H7 (cell line): Measurements from ENCODE around the gene GRIP2. TPM values are rescaled to one million over a fixed set of nuclear protein-coding genes. Genes with fewer than 3 reads are reported as not detected.

ENCODE experiments used
- DNase-seq: peaks from one replicate; pipeline ENCODE4 v3.0.0; 2012
- H3K27me3 ChIP-seq: 2 replicates; pipeline ENCODE4 v1.6.0; 2011; ENCODE audit warnings: mild to moderate bottlenecking, low read length; ENCODE audit not compliant: control insufficient read depth, insufficient read depth
- H3K36me3 ChIP-seq: replicated peaks from 2 replicates; pipeline ENCODE4 v1.5.1; 2011; ENCODE audit warnings: low read length; ENCODE audit not compliant: control insufficient read depth, insufficient read depth
- H3K4me3 ChIP-seq: 2 replicates; pipeline ENCODE4 v1.5.1; 2011; ENCODE audit warnings: low read depth, mild to moderate bottlenecking, control low read depth, low read length, moderate library complexity; ENCODE audit not compliant: insufficient read depth
- total RNA-seq: library from RNA; depleted of rRNA; stranded (reverse); fragments of >200 nt; shearing (Covaris generic); gene quantifications from 2 replicates; pipeline ENCODE4 v1.2.3, GENCODE V29; 2014

The GRIP2 gene
- total RNA-seq, 1 experiment from 2014 or later = 2.2 TPM

DNA sequence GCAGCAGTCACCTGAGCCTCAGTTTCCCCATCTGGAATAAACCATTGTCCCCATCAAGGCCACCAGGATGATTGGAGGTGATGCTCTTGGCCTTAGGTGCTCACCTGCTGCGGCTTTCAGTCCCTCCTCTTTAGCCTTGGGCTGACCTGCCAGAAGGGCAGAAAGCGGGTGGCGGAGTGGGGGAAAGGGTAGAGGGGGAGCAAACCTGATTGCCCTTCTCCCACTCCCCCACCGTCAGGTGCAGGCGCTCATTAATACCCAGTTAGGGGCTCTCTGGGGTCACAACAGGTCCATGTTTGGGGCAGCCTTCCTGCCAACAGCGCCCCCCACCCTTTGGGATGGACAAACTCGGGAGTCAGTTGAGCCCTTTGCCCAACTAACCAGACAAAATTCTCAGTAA lies 50.5 kb downstream of the GRIP2 start:
- no peak for DNase-seq
- Histone ChIP-seq H3K36me3 (peaks cover 18% of the 10 kb centered on the region), H3K27me3 (no peaks in the 10 kb centered on the region), H3K4me3 (no peak overlapping the region)

DNA sequence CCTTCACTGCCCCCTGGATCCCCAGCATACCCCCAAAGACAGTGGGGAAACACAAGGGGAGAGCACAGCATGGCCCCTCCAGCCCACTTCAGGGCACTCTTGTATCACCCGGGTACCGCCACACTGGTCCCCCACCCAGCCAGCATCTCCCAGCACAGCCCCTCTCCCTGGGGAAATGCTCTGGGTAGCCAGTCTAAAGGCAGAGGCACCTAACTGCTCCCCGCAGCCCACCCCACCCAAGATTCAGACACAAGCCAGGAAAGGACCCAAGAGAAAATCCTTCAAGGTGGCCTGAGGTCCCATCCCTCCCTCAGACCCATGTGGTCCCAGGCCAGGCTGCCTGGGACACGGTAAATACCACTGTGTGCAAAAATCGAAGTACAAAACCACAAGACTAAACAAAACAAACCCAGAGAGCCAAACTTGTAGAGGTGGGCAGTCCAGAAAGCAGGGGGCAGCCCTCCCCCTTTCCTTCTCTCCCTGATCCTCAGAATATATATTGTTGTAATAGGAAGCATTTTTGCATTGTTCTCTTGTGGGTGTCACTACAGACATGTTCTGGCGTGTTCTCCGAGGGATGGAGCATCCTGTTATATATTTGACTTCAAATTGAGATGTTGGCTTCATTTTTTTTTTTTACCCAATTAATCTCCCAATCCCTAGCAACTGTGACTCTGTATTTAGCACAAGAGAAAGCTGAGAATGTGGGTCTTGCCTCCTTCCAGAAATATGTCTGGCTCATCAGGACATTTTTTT lies 51.7 kb downstream of the GRIP2 start:
- Histone ChIP-seq H3K27me3 (no peaks in the 10 kb centered on the region), H3K36me3 (peaks cover 26% of the 10 kb centered on the region), H3K4me3 (no peak overlapping the region)
- no peak for DNase-seq

DNA sequence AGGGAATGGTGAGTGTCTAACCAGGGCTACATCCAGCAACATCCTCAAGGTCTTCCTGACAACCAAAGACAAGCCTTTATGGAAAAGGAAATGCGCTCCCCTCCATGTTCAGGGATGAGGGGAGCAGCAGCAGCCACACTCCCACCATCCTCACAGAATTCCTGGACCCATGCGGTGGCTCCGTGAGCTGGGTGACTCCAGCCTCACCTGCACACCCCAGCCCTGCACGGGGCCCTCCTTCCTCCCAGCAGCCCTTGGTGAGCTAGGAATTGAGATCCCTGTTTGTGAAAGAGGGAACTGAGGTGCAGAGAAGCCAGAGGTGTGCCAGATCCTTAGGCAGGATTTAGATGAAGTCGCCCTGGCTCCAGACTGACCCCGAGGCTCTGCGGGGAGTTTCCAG lies 52.3 kb downstream of the GRIP2 start:
- no peak for DNase-seq
- H3K4me3 ChIP-seq = no peak overlapping the region
- H3K27me3 ChIP-seq = no peaks in the 10 kb centered on the region
- H3K36me3 ChIP-seq = peaks cover 30% of the 10 kb centered on the region

DNA sequence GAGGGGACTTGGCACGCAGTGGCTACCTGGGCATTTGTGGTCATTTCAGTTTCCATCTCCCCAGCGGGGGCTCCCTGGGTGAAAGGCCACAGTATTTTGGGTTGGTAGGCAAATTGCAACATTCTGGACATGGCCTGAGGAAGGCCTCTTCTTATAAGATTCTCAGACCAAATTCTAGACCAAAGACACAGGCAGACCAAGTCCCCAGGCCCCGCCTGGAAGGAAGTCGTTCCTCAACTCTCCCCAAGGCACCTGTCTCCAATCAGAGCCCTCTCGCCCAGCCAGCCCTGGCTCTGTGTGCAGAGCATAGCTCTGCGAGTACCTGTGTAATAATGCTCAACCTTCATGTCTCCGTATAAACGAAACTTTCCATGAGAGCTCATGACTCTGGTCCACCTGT lies 53.1 kb downstream of the GRIP2 start:
- Histone ChIP-seq H3K36me3 (peaks cover 30% of the 10 kb centered on the region), H3K27me3 (no peaks in the 10 kb centered on the region), H3K4me3 (no peak overlapping the region)
- DNase-seq = no peak

DNA sequence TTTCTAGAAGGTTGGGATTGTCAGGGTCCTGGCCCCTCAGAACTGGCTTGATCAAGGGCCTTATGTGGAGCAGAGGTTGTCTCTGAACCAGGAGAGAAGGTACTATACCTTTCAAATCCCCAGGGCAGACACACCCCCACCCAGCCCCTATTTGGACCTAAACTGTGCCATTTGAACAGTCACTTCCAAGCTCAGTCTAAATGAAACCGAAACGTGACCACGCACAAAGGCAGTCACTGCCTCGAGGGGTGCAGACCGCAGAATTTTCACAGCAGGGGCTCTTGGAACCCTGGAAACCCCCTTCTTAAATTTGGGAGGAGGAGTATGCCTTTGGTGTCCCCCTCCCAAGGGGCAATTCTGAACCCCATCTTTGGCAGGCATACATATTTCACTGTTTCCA lies 53.7 kb downstream of the GRIP2 start:
- no peak overlapping the region for H3K4me3 ChIP-seq
- no peaks in the 10 kb centered on the region for H3K27me3 ChIP-seq
- DNase-seq = no peak
- H3K36me3 ChIP-seq = peaks cover 36% of the 10 kb centered on the region

DNA sequence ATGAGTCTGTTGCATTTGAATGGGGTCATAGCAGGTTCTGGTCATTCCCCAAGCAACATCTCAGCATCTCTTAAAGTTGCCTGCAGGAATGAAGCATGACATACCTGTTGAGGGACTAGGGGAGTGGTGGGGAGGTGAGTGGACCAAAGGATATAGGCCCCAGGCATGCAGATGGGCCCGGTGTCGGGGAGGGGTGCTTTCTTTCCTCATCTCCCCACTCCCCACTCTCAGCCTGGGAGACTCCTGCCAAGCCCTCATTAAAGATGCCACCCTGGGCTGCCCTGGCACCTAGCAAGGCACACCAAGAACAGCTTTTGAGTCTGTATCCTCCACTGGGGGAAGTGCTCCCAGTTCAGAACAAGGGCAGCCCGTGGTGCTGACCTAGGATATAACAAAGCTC lies 54.2 kb downstream of the GRIP2 start:
- H3K27me3 ChIP-seq = no peaks in the 10 kb centered on the region
- no peak for DNase-seq
- H3K4me3 ChIP-seq = no peak overlapping the region
- peaks cover 39% of the 10 kb centered on the region for H3K36me3 ChIP-seq

DNA sequence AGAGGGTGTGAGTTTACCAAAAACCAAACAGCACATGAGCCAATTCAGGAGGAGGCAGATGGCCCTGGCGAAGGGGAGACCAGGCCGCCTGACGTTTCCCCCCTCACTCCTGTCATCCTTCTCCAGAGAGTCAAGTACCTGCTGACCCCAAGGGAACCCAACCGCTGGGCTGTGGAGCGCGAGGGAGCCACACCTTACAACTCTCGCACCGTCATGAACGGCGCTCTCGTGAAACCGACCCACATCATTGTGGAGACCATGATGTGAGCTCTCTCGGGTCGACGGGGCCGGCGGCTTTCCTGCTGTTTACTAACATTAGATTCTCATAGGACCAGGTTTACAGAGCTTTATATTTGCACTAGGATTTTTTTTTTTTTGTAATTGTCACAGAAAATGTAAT lies 55.4 kb downstream of the GRIP2 start:
- Histone ChIP-seq H3K4me3 (no peak overlapping the region), H3K36me3 (peaks cover 50% of the 10 kb centered on the region), H3K27me3 (no peaks in the 10 kb centered on the region)
- DNase-seq = no peak

DNA sequence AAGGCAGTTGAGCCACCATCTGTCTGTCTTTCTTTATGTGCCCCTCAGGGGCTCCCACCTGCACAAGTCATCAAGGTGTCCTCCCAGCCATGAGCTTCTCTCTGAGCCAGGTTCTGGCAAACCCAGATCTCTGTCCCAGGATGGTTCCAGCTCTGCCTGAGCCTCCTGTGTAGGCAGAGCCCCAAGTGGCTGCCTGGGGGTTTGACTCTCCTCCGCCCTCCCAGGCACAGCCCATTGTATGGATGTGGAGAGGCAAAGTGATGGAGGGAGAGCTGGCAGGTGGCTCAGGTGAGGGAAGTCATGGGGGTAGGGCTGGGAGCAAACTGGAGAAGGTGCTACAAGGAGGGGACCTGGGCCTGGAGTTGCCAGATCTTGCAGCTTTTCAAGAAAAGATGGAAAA lies 56.9 kb downstream of the GRIP2 start:
- no peak for DNase-seq
- Histone ChIP-seq H3K27me3 (no peaks in the 10 kb centered on the region), H3K4me3 (no peak overlapping the region), H3K36me3 (peaks cover 57% of the 10 kb centered on the region)

DNA sequence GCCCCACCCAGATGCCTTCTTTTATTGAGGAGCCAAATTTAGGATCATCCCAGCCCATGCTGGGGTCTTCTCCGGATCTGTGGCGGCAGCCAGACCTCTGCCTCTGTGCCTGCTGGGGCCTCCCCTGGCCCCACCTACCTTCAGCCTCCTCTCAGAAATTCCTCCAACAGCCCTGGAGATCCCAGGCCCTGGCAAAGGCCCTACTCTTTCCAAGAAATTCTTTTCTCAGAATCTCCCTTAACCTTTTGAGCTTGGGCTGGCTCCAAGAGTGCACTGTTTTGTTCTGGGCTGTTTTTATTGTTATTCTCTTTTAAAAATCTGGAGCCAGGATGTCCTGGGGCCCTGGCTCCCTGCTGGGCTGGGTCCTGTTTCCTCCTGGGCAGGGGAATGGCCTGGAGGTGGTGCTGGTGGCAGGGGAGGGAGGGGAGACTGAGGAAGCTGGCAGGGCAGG lies 57.8 kb downstream of the GRIP2 start:
- DNase-seq = no peak
- H3K36me3 ChIP-seq = peaks cover 55% of the 10 kb centered on the region
- no peaks in the 10 kb centered on the region for H3K27me3 ChIP-seq
- no peak overlapping the region for H3K4me3 ChIP-seq

DNA sequence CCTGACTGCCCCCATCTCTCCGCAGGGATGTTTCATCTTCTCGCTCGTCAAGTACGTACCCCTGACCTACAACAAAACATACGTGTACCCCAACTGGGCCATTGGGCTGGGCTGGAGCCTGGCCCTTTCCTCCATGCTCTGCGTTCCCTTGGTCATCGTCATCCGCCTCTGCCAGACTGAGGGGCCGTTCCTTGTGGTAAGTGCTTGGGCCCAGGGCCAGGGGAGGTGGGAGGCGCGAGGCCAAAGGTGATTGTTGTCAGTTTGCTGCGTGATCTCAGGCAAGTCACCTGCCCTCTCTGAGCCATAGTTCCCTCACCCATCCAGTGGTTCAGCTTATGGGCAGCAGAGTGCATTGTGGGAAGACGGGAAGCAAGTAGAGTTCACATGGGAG lies 58.5 kb downstream of the GRIP2 start:
- Histone ChIP-seq H3K36me3 (peaks cover 61% of the 10 kb centered on the region), H3K4me3 (no peak overlapping the region), H3K27me3 (no peaks in the 10 kb centered on the region)
- no peak for DNase-seq

DNA sequence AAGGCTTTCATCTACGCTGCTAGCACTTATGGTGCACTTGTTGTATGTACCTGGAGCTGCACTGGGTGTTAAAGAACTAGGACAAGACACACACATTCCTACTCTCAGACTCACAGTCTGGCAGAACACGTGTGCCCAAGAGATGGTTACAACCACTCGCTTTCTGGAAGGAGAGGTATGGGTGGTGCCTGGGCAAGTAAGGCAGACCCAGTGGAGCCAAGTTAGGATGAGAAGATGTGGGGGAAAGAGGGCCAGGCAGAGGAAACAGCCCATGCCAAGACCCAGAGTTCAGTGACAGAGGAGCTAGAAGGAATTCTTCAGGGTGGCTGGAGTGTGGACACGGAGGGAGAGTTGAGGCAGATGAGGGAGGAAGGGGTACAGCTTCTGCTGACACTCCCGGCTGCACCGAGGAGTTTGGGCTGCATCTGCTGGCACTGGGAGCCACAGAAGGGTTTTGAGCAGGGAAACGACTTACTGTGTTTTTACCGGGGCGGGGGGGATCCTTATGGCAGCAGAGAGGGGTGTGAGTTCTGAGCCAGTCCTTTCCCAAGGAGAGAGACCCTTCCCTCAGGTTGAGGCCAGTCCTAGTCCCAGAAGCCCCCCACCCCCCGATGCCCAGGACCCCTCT lies 59.0 kb downstream of the GRIP2 start:
- H3K4me3 ChIP-seq = no peak overlapping the region
- H3K27me3 ChIP-seq = no peaks in the 10 kb centered on the region
- DNase-seq = no peak
- H3K36me3 ChIP-seq = peaks cover 65% of the 10 kb centered on the region

DNA sequence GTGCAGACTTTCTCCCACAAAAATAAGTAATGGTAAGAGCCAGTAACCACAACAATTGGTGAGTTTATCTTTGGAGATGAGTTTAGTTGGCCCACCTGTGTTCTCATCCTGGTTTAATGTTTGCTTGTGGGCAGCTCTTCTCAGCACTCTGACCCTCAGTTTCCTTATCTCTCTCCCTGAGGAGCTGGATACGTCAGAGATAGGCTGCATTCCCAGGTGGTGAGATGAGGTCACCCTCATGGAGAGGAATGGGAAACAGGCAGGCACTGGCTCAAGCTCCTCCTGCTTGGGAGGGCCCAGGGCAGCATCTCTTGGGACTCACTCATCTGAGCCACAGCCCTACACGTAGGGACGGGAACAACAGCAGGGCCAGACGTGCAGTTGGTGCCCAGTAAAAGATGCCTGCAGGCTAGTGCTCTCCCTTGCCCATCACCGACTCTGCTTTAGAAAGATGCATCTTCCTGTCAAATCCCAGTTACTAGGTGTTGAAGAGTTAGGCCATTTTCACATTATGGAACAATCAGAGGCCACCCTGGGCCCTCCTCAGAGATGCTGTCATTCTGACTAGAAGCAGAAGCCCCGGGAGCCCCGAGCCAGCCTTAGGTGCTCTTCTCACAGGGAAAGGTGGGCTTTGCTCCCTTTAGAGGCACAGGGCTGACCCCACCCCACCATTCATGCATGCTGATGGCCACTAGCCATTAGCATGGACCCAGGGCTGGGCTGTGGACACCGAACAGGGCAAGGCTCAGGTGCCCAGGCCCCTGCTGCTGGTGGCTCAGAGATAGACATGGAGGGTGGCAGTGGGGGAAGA lies 59.7 kb downstream of the GRIP2 start:
- Histone ChIP-seq H3K27me3 (no peaks in the 10 kb centered on the region), H3K4me3 (no peak overlapping the region), H3K36me3 (peaks cover 64% of the 10 kb centered on the region)
- no peak for DNase-seq

DNA sequence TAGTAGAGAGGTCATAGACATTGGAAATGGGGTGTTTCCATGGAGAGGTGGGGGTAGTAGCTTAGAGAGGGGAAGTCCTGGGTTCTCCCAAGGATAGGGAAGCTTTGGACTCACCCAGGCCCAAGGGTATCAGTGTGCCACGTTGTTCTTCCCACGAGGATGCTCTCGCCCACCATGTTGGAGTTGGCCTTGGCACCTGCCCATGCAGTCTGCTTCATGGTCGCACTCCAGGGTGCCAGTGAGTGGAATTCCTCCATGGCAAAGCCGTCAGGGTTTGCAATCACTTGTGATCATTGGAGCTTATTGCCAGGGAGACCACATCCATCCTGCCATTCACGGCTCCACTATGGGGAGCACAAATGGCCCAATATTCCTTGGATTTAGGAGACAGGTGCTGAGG lies 60.6 kb downstream of the GRIP2 start:
- Histone ChIP-seq H3K36me3 (peaks cover 64% of the 10 kb centered on the region), H3K27me3 (no peaks in the 10 kb centered on the region), H3K4me3 (no peak overlapping the region)
- DNase-seq = no peak

DNA sequence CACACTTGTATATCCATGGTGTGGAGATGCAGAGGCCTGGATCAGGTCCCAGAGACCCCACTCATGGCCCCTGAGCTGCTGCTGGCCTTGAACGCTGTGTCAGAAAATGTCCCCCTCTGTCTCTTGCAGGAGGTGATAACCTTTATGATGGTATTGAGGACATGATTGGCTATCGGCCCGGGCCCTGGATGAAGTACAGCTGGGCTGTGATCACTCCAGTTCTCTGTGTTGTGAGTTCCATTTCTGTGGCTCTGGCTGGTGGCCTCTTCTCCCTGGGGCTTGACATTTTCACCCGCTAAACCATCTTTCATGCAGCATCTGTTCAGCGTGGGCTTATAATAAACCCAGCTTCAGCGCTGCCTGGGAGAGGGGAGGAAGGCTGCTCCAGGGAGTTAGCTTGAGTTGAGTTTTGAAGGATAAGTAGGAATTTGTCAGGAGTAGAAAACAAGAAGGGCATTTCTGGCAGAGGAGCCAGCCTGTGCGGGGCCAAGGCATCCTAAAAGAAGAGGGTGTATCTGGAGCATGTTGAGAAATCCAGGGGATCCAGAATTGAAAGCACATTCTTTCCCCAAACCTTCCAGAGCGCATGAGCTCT lies 61.1 kb downstream of the GRIP2 start:
- DNase-seq = no peak
- H3K4me3 ChIP-seq = no peak overlapping the region
- no peaks in the 10 kb centered on the region for H3K27me3 ChIP-seq
- peaks cover 65% of the 10 kb centered on the region for H3K36me3 ChIP-seq
